MCF 10A (cell line): Measurements from ENCODE around the gene FLT1. TPM values are rescaled to one million over a fixed set of nuclear protein-coding genes. Genes with fewer than 3 reads are reported as not detected.

Experiments
- BruUV-seq: library from RNA; stranded (reverse); fragments of 400-500 nt; replicated peaks from 2 replicates; lab custom pipeline; 2021; lab: Mats Ljungman, UMichigan
- CTCF ChIA-PET: fragments of 300-600 bp; sonication (Branson Sonifier 250); formaldehyde crosslinking; extraction: SDS; loops from one replicate; lab custom pipeline; 2021; ENCODE audit warnings: antibody characterized with exemption, inconsistent platforms; lab: Yijun Ruan, JAX
- POLR2A ChIA-PET: fragments of 300-600, 350-650 bp; sonication (Branson Sonifier 250); formaldehyde crosslinking; extraction: SDS; loops from one replicate; lab custom pipeline; 2020; ENCODE audit warnings: antibody characterized with exemption, inconsistent platforms; lab: Yijun Ruan, JAX
- DNase-seq: peaks from one replicate; pipeline ENCODE4 v3.0.0-alpha.2; 2018; ENCODE audit not compliant: unreplicated experiment
- H3K27ac Mint-ChIP-seq: one replicate; pipeline ENCODE4 v1.8.0; 2022; ENCODE audit warnings: mild to moderate bottlenecking, low read depth, mixed read lengths; ENCODE audit not compliant: unreplicated experiment
- H3K27me3 Mint-ChIP-seq: one replicate; pipeline ENCODE4 v1.8.0; 2022; ENCODE audit warnings: mixed read lengths; ENCODE audit not compliant: insufficient read depth, unreplicated experiment
- H3K36me3 Mint-ChIP-seq: one replicate; pipeline ENCODE4 v1.8.0; 2022; ENCODE audit warnings: mild to moderate bottlenecking, moderate library complexity, mixed read lengths; ENCODE audit not compliant: insufficient read depth, unreplicated experiment
- H3K4me1 Mint-ChIP-seq: one replicate; pipeline ENCODE4 v1.8.0; 2022; ENCODE audit warnings: mixed read lengths; ENCODE audit not compliant: insufficient read depth, unreplicated experiment
- H3K4me3 Mint-ChIP-seq: one replicate; pipeline ENCODE4 v1.8.0; 2022; ENCODE audit warnings: mild to moderate bottlenecking, moderate library complexity, mixed read lengths; ENCODE audit not compliant: unreplicated experiment
- H3K9me3 Mint-ChIP-seq: one replicate; pipeline ENCODE4 v1.8.0; 2022; ENCODE audit warnings: mixed read lengths; ENCODE audit not compliant: unreplicated experiment
- intact Hi-C: fragments of 100-400 bp; cut with micrococcal nuclease; formaldehyde crosslinking; loops from 2 replicates; pipeline ENCODE4 v1.14.1; 2022
- total RNA-seq: library from RNA; stranded (reverse); gene quantifications from 2 replicates; pipeline ENCODE4 v1.2.3, GENCODE V29; 2022
- TF ChIP-seq, protein P1 (sequence below): fragments of 200-600 bp; IDR thresholded peaks from one replicate; pipeline ENCODE4 v1.8.0; 2022; ENCODE audit warnings: antibody characterized with exemption, mild to moderate bottlenecking; ENCODE audit not compliant: unreplicated experiment

Gene FLT1
- total RNA-seq, 1 experiment from 2014 or later = not detected

DNA sequence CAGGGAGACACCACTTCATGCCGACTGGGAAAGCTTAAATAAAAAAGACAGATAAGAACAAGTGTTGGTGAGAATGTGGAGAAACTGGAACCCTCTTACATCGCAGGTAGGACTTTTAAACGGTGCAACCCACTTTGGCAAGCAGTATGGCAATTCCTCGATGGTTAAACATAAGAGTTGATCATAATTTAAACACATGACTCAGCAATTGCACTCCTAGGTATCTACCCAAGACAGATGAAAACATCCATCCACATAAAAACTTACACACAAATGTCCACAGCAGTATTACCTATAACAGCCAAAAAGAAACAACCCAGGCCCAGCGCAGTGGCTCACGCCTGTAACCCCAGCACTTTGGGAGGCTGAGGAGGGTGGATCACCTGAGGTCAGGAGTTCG lies 21.9 kb downstream of the FLT1 start:
- ChIA-PET CTCF (no interaction called here), POLR2A (no interaction called here)
- H3K4me1 Mint-ChIP-seq = no peaks in the 10 kb centered on the region
- no peak overlapping the region for H3K27ac Mint-ChIP-seq
- H3K36me3 Mint-ChIP-seq = no peaks in the 10 kb centered on the region
- TF ChIP-seq, protein P1, sequence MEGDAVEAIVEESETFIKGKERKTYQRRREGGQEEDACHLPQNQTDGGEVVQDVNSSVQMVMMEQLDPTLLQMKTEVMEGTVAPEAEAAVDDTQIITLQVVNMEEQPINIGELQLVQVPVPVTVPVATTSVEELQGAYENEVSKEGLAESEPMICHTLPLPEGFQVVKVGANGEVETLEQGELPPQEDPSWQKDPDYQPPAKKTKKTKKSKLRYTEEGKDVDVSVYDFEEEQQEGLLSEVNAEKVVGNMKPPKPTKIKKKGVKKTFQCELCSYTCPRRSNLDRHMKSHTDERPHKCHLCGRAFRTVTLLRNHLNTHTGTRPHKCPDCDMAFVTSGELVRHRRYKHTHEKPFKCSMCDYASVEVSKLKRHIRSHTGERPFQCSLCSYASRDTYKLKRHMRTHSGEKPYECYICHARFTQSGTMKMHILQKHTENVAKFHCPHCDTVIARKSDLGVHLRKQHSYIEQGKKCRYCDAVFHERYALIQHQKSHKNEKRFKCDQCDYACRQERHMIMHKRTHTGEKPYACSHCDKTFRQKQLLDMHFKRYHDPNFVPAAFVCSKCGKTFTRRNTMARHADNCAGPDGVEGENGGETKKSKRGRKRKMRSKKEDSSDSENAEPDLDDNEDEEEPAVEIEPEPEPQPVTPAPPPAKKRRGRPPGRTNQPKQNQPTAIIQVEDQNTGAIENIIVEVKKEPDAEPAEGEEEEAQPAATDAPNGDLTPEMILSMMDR = no peak
- intact Hi-C loops = no loop called here
- DNase-seq = no peak
- no peak overlapping the region for H3K4me3 Mint-ChIP-seq
- peaks cover 8% of the 10 kb centered on the region for H3K9me3 Mint-ChIP-seq
- no peaks in the 10 kb centered on the region for H3K27me3 Mint-ChIP-seq
- BruUV-seq = no TSS peak

DNA sequence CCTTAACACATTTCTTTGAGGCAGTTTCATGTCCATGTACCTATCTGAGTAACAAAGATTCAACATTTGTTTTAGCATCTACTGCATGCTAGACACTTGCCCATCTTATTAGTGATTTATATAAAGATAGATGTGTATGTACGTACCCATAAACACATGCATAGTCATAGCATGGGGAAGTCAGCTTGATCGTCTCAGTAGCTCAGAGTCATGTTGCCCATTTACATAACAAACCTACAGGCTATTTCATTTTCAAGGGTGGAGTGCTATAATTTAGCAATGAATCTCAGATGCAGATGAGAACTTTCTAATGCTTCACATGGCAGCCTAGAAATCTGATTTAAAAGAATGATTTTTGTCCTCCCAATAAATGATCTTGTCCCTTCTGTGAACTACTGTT lies 23.5 kb downstream of the FLT1 start:
- BruUV-seq = no TSS peak
- H3K27ac Mint-ChIP-seq = no peak overlapping the region
- ChIA-PET CTCF (no interaction called here), POLR2A (no interaction called here)
- H3K9me3 Mint-ChIP-seq = peaks cover 8% of the 10 kb centered on the region
- no peak overlapping the region for H3K4me3 Mint-ChIP-seq
- no peaks in the 10 kb centered on the region for H3K27me3 Mint-ChIP-seq
- DNase-seq = no peak
- no peaks in the 10 kb centered on the region for H3K36me3 Mint-ChIP-seq
- intact Hi-C loops = no loop called here
- TF ChIP-seq, protein P1 = no peak
- H3K4me1 Mint-ChIP-seq = no peaks in the 10 kb centered on the region

DNA sequence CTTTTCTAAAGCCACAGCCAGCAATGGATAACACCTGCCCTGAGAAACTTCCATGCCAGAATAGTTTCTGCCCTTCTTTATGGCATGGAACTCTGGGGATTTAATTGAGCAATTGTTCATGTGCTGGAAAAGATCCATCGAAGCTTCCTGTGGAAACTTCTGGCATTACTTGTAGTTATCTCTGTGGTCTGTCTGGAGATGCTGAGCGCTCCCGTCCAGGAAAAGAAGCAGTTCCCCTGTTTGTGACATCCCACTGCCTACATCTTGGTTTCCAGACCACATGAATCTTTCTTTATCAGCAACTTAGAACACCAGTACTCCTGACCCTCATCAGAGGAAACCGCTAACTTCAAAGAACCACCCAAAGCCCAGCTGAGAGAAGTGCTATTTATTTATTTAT lies 24.6 kb downstream of the FLT1 start:
- POLR2A ChIA-PET = no interaction called here
- intact Hi-C loops = no loop called here
- Mint-ChIP-seq H3K4me1 (no peaks in the 10 kb centered on the region), H3K27ac (no peak overlapping the region), H3K9me3 (peaks cover 8% of the 10 kb centered on the region), H3K27me3 (no peaks in the 10 kb centered on the region), H3K4me3 (no peak overlapping the region), H3K36me3 (no peaks in the 10 kb centered on the region)
- TF ChIP-seq, protein P1 = no peak
- CTCF ChIA-PET = no interaction called here
- no peak for DNase-seq
- no TSS peak for BruUV-seq

DNA sequence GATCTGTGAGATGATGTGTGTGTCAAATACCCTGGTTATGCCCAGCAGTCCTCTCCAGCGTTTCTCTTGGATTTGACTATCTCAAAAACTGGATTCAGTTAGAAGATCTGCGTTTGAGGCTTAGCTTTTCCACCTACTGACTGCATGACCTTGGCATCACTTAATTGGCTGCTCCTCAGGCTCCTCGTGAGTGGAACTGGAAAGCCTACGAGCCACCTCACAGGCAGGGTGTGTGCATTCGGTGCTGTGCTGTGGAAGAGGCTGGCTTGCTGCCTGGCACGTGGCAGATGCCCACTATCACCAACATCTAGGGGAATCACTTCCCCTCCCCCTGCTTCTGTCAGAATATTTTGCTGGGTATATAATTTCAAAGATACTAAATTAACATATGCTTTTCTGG lies 25.6 kb downstream of the FLT1 start:
- CTCF ChIA-PET = interaction anchor here (0.7 kb wide), 1 partner anchor 899 kb away, joined by 3 read pairs; no protein-coding TSS in a partner anchor
- TF ChIP-seq, protein P1 = no peak
- H3K4me1 Mint-ChIP-seq = no peaks in the 10 kb centered on the region
- peak overlapping the region; percentile 20 for H3K27ac Mint-ChIP-seq
- POLR2A ChIA-PET = no interaction called here
- BruUV-seq = no TSS peak
- intact Hi-C loops = no loop called here
- no peaks in the 10 kb centered on the region for H3K27me3 Mint-ChIP-seq
- H3K4me3 Mint-ChIP-seq = no peak overlapping the region
- no peaks in the 10 kb centered on the region for H3K36me3 Mint-ChIP-seq
- DNase-seq = no peak
- peaks cover 8% of the 10 kb centered on the region for H3K9me3 Mint-ChIP-seq
